Muscle layer of colon (tissue), 2 donors: ENCODE data around the gene AS3MT.
"Not testable (repeated sequence)": the region's sequence is repeated elsewhere in the genome, so short reads cannot be mapped to it uniquely, and the experiment has no call there.

ENCODE experiments used
- H3K27ac ChIP-seq: one replicate; pipeline ENCODE4 v1.7.0; 2013; ENCODE audit warnings: low read depth, mild to moderate bottlenecking, low read length, moderate library complexity
- H3K27me3 ChIP-seq, 2 donors: one replicate each; pipeline ENCODE4 v1.7.0; 2013; ENCODE audit warnings: low read length in 2 of 2, mild to moderate bottlenecking in 2 of 2; ENCODE audit not compliant: insufficient read depth in 2 of 2, control insufficient read depth in 1 of 2
- H3K36me3 ChIP-seq: one replicate; pipeline ENCODE4 v1.7.0; 2013; ENCODE audit warnings: mild to moderate bottlenecking, low read length; ENCODE audit not compliant: insufficient read depth
- H3K4me1 ChIP-seq: one replicate; pipeline ENCODE4 v1.7.0; 2013; ENCODE audit warnings: mild to moderate bottlenecking, low read length; ENCODE audit not compliant: insufficient read depth
- H3K4me3 ChIP-seq, 2 donors: one replicate each; pipeline ENCODE4 v1.7.0; 2013; ENCODE audit warnings: low read length in 2 of 2, low read depth in 1 of 2, mild to moderate bottlenecking in 1 of 2, moderate library complexity in 1 of 2
- H3K9ac ChIP-seq: one replicate; pipeline ENCODE4 v1.7.0; 2013; ENCODE audit warnings: low read length
- H3K9me3 ChIP-seq: one replicate; pipeline ENCODE4 v1.7.0; 2013; ENCODE audit warnings: mild to moderate bottlenecking, low read length
- donor health status: abdominal sarcoma.
- donor health status: Adenocarcinoma of cecum.

Gene AS3MT

DNA sequence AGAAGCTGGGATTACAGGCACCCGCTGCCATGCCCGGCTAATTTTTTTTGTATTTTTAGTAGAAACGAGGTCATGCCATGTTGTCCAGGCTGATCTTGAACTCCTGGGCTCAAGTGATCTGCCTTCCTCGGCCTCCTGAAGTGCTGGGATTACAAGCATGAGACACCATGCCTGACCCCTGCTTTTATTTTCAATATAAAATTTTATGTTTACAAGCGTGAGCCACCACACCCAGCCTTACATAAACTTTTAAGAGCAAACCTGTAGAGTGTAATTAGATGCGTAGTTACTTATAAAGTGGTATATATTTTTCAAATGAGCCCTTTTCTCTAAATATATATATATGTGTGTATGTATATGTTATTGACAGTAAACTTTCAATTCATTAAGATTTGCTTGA is 57.6 kb downstream of the AS3MT start:
- Histone ChIP-seq H3K27ac (no peak overlapping the region), H3K9ac (no peak overlapping the region), H3K9me3 (no peaks in the 10 kb centered on the region), H3K36me3 (peaks cover 5% of the 10 kb centered on the region), H3K27me3 (no peaks in the 10 kb centered on the region), H3K4me3 (no peak overlapping the region), H3K4me1 (peaks cover 6% of the 10 kb centered on the region)

DNA sequence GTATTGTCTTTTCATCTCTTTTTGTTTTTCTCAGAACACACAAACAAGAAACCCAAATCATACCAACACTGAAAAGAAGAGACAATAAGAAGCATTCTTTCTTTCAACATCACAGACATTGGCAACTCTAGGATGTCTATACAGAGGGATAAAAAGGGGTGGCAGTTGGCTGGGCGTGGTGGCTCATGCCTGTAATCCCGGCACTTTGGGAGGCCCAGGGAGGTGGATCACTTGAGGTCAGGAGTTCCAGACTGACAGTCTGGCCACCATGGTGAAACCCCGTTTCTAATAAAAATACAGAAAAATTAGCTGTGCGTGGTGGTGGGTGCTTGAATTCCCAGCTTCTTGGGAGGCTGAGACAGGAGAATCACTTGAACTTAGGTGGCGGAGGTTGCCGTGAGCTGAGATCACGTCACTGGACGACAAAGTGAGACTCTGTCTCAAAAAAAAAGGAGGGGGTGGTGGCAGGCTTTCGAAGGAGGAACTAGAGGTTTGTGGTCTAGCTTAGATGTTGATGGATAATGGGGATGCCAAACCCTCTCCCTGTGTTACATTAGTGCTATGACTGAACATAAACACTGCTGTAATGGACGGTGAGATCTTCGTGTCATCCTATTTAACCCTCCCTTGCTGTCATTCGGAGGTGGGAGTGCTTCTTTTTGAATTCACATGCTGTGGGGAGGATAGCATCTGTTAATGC is 58.2 kb downstream of the AS3MT start:
- no peaks in the 10 kb centered on the region for H3K27me3 ChIP-seq
- H3K36me3 ChIP-seq, result peaks cover 5% of the 10 kb centered on the region
- H3K4me1 ChIP-seq, result peaks cover 6% of the 10 kb centered on the region
- no peak overlapping the region for H3K27ac ChIP-seq
- H3K9ac ChIP-seq, result no peak overlapping the region
- H3K4me3 ChIP-seq, result no peak overlapping the region
- no peaks in the 10 kb centered on the region for H3K9me3 ChIP-seq

- H3K4me1 ChIP-seq, H3K9me3 ChIP-seq, H3K36me3 ChIP-seq, H3K27ac ChIP-seq, H3K4me3 ChIP-seq, H3K9ac ChIP-seq, H3K27me3 ChIP-seq: not testable (repeated sequence)
These were observed 59.2 kb downstream of the AS3MT start for GRCh38 chr10:102928442-102928841.

- H3K9me3 ChIP-seq, result no peaks in the 10 kb centered on the region
- no peak overlapping the region for H3K27ac ChIP-seq
- H3K36me3 ChIP-seq, result peaks cover 5% of the 10 kb centered on the region
- H3K27me3 ChIP-seq, result no peaks in the 10 kb centered on the region
- H3K9ac ChIP-seq, result no peak overlapping the region
- H3K4me1 ChIP-seq, result no peaks in the 10 kb centered on the region
- no peak overlapping the region for H3K4me3 ChIP-seq
These were observed 61.5 kb downstream of the AS3MT start for GRCh38 chr10:102930720-102931119.

DNA sequence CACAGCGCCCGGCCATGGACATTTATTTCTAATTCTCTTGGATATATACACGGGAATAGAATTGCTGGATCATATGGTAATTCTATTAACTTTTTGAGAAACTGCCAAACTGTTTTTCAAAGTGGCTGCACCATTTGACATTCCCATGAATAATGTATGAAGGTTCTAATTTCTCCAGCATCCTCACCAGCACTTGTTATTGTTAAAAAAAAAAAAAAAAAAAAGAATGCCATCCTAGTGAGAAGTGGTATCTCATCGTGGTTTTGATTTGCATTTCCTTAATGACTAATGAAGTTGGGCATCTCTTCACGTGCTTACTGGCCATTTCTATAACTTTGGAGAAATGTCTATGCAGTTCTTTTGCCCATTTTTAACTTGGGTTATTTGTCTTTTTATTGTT is 62.4 kb downstream of the AS3MT start:
- Histone ChIP-seq H3K9ac (no peak overlapping the region), H3K27ac (no peak overlapping the region), H3K27me3 (no peaks in the 10 kb centered on the region), H3K4me3 (no peak overlapping the region), H3K9me3 (no peaks in the 10 kb centered on the region), H3K36me3 (peaks cover 5% of the 10 kb centered on the region), H3K4me1 (no peaks in the 10 kb centered on the region)

- Histone ChIP-seq H3K36me3 (peaks cover 5% of the 10 kb centered on the region), H3K4me1 (no peaks in the 10 kb centered on the region), H3K27ac (no peak overlapping the region), H3K27me3 (no peaks in the 10 kb centered on the region), H3K4me3 (no peak overlapping the region), H3K9me3 (no peaks in the 10 kb centered on the region), H3K9ac (no peak overlapping the region)
These were observed 66.2 kb downstream of the AS3MT start for GRCh38 chr10:102935505-102935904.

GRCh38 chr10:102935939-102936605 is 66.8 kb downstream of the AS3MT start:
- Histone ChIP-seq H3K9me3 (no peaks in the 10 kb centered on the region), H3K27ac (no peak overlapping the region), H3K4me1 (no peaks in the 10 kb centered on the region), H3K27me3 (no peaks in the 10 kb centered on the region), H3K36me3 (no peaks in the 10 kb centered on the region), H3K9ac (no peak overlapping the region), H3K4me3 (no peak overlapping the region)

GRCh38 chr10:102941401-102941800 is 72.1 kb downstream of the AS3MT start:
- Histone ChIP-seq H3K9ac (no peak overlapping the region), H3K9me3 (no peaks in the 10 kb centered on the region), H3K27ac (no peak overlapping the region), H3K4me3 (no peak overlapping the region), H3K4me1 (no peaks in the 10 kb centered on the region), H3K36me3 (no peaks in the 10 kb centered on the region), H3K27me3 (no peaks in the 10 kb centered on the region)

- H3K27ac ChIP-seq, result no peak overlapping the region
These were observed 76.2 kb downstream of the AS3MT start for GRCh38 chr10:102945449-102945848.

GRCh38 chr10:102945962-102946361 is 76.7 kb downstream of the AS3MT start:
- no peaks in the 10 kb centered on the region for H3K4me1 ChIP-seq
- no peaks in the 10 kb centered on the region for H3K27me3 ChIP-seq
- H3K27ac ChIP-seq, result no peak overlapping the region
- no peak overlapping the region for H3K4me3 ChIP-seq
- no peaks in the 10 kb centered on the region for H3K9me3 ChIP-seq
- no peaks in the 10 kb centered on the region for H3K36me3 ChIP-seq
- H3K9ac ChIP-seq, result no peak overlapping the region

More at GRCh38 chr10:102945449-102945848, 76.2 kb downstream of the AS3MT start:
- Histone ChIP-seq H3K4me3 (no peak overlapping the region), H3K27me3 (no peaks in the 10 kb centered on the region), H3K9me3 (no peaks in the 10 kb centered on the region), H3K9ac (no peak overlapping the region), H3K36me3 (no peaks in the 10 kb centered on the region), H3K4me1 (no peaks in the 10 kb centered on the region)

DNA sequence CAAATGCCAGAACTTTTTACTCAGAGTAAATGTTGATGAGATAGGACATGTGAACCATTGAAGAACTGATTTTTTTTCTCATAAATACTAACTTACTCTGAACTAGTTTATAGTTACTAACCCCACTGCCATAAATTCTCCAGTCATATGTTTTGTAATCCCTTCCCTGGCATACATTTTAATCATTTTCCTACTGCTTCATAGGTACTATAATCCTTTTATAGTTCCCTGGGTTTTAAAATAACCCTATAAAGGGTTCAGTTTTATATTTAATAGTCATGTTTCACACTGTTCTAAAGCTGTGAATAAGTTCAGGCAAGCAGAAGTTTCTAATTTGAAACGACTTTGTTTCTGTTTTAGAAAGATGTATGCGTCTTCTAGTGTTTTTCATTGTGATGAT is 77.7 kb downstream of the AS3MT start:
- no peaks in the 10 kb centered on the region for H3K9me3 ChIP-seq
- no peaks in the 10 kb centered on the region for H3K27me3 ChIP-seq
- H3K4me3 ChIP-seq, result no peak overlapping the region
- H3K9ac ChIP-seq, result no peak overlapping the region
- H3K27ac ChIP-seq, result no peak overlapping the region
- no peaks in the 10 kb centered on the region for H3K4me1 ChIP-seq
- H3K36me3 ChIP-seq, result no peaks in the 10 kb centered on the region

GRCh38 chr10:102948176-102948575 is 78.9 kb downstream of the AS3MT start:
- Histone ChIP-seq H3K27me3 (no peaks in the 10 kb centered on the region), H3K4me3 (no peak overlapping the region), H3K27ac (no peak overlapping the region), H3K9ac (no peak overlapping the region), H3K36me3 (no peaks in the 10 kb centered on the region), H3K9me3 (no peaks in the 10 kb centered on the region), H3K4me1 (no peaks in the 10 kb centered on the region)
